Pancreas (tissue), 10 donors: Measurements from ENCODE around the gene ZNF628. TPM values are rescaled to one million over a fixed set of nuclear protein-coding genes. Genes with fewer than 3 reads are reported as not detected.

Experiments
- ATAC-seq, 4 donors: fragments of 200-7000 bp; cut with Tn5 transposase; one replicate each; pipeline versions ENCODE4 v1.8.0 to v1.9.1; 2020; ENCODE audit warnings: mild to moderate bottlenecking in 4 of 4, moderate library complexity in 4 of 4
- DNase-seq, 6 donors: peaks; one replicate each; pipeline ENCODE4 v3.0.0-alpha.2; 2020
- FAIRE-seq: peaks from 2 replicates; lab custom pipeline; 2012; peaks lifted over from hg19 to GRCh38; lab: Jason Lieb, UNC
- H3K27ac ChIP-seq, 4 donors: fragments of 200-600 bp; sonication (generic); 1 replicate in 3 of 4; 2 replicates in 1 of 4; pipeline versions ENCODE4 v1.5.0 to v1.8.0; 2020
- H3K27me3 ChIP-seq, 4 donors: fragments of 200-600 bp; one replicate each; pipeline ENCODE4 v1.8.0; 2021
- H3K36me3 ChIP-seq, 3 donors: fragments of 200-600 bp; sonication (generic) in 1 of 3; one replicate each; pipeline versions ENCODE4 v1.5.0 to v1.8.0; 2020 to 2021
- H3K4me1 ChIP-seq, 3 donors: fragments of 200-600 bp; one replicate each; pipeline ENCODE4 v1.8.0; 2021
- H3K4me3 ChIP-seq, 4 donors: fragments of 200-600 bp; sonication (generic) in 2 of 4; one replicate each; pipeline versions ENCODE4 v1.5.0 to v1.8.0; 2020 to 2021
- H3K9me3 ChIP-seq, 4 donors: fragments of 200-600 bp; one replicate each; pipeline ENCODE4 v1.8.0; 2021
- WGBS, 2 donors: extraction: QIAGEN DNeasy Blood & Tissue Kit; methylation state at CpG; one replicate each; pipeline ENCODE4 v1.1.7; 2013; 5-methylcytosine and 5-hydroxymethylcytosine counted together
- intact Hi-C, 3 donors: fragments of 100-400 bp; cut with DNase I; formaldehyde crosslinking; loops; one replicate each; pipeline versions ENCODE4 v1.11.1 to v1.14.2; 2022
- polyA plus RNA-seq, 2 donors: library from polyadenylated mRNA; stranded (reverse); fragments of 200-250 nt; gene quantifications; one replicate each; pipeline ENCODE4 v1.2.3, GENCODE V29; 2013
- total RNA-seq, 6 donors: library from RNA; stranded (reverse); fragmentation: NEBNext Ultra II Directional in 4 of 6; extraction: Animal tissue kit (Norgen Biotek cat#: 25700) in 4 of 6; gene quantifications; one replicate each; pipeline versions ENCODE4 v1.2.1 to v1.2.4, GENCODE V29; 2021 to 2023
- TF ChIP-seq, protein P1 (sequence below), 4 donors: fragments of 200-600 bp; sonication (generic) in 3 of 4; IDR thresholded peaks; one replicate each; pipeline versions ENCODE4 v1.5.0 to v1.8.0; 2021; ENCODE audit warnings: antibody characterized with exemption in 4 of 4
- donor health status: healthy with polysubstance abuse.
- donor health status: DM: no; HTN: no; CAD: no; lungs with moderate emphysema.
- donor health status: DM: no; HTN: no; CAD: no.
- donor health status: control.
- donor health status: control.
- donor health status: Bipolar disorder and iron deficiency.
- donor health status: DM: yes; HTN: yes; CAD: no.
- donor health status: DM: no; HTN: no; CAD: no.
- donor health status: DM: no; HTN: no; CAD: no.
- donor health status: DM: yes; HTN: yes; CAD: no.

The ZNF628 gene
- total and polyA plus RNA-seq, 8 donors = 2.6 to 7.8 (median 4.1) TPM

DNA sequence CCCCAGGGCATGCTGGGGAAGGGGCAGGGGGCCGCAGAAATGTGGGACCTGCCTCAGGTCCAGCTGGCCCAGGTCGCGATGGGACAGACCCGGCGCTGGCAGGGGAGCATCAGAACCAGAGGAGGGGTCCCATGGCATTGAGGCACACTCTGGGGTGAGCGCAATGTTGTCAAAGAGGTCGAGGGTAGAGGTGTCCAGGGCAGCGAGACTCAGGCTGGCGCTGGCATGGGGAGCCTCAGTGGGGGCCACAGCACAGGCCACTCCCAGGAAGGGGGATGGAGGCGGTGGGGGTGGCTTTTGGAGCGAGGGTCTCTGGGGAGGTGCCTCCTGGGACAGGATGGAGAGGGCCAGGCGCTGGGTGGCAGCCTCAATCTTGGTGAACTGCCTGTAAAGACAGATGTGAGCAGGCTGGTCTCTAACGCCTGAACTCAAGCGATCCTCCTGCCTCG is 12.8 kb upstream of the ZNF628 start:
- no peak for FAIRE-seq
- DNase-seq = peak in 1 of 6 donors; percentile 70

DNA sequence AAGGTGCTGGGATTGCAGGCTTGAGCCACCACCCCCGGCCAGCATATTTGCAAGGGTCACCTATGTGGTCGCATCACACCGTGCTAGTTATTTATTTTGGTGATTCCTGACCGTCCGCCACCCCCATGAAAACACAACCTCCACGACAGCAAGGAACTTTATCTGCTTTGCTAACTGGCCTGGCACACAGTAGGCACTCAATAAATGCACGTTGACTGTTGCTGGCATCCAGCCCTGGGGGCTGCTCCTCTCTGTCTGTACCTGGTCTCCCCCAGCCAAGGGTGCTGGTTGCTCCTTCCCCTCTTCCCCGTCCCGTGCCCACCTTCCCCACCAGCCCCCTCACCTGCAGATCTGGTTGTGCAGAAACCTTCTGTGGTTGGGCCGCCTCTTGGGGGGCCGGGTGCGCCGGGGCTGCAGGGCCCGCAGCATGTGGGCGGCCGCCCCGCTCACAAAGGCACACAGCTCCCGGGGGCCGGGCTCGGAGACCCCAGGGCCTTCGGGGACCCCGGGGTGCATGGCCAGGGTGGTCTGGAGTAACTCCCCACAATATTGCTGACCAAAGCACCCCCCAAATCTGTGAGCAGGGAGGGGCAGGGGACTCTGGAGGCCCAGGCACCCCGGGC is 12.3 kb upstream of the ZNF628 start:
- ATAC-seq (no peak), DNase-seq (peak in 2 of 6 donors; percentile 13 to 74), FAIRE-seq (no peak)
- Histone ChIP-seq H3K27me3 (no peaks in the 10 kb centered on the region), H3K4me1 (peaks cover 0 to 7% (median 5%) of the 10 kb centered on the region in 3 donors), H3K9me3 (no peaks in the 10 kb centered on the region), H3K27ac (no peak overlapping the region), H3K4me3 (no peak overlapping the region), H3K36me3 (no peaks in the 10 kb centered on the region)
- intact Hi-C loops = loop anchor here in 1 of 3 donors (2.0 kb wide), 1 partner anchor 41 kb away; no protein-coding TSS in a partner anchor
- WGBS, 2 donors = 63 to 66% methylated on average over 23 of the region's 23 CpGs
- TF ChIP-seq, protein P1, sequence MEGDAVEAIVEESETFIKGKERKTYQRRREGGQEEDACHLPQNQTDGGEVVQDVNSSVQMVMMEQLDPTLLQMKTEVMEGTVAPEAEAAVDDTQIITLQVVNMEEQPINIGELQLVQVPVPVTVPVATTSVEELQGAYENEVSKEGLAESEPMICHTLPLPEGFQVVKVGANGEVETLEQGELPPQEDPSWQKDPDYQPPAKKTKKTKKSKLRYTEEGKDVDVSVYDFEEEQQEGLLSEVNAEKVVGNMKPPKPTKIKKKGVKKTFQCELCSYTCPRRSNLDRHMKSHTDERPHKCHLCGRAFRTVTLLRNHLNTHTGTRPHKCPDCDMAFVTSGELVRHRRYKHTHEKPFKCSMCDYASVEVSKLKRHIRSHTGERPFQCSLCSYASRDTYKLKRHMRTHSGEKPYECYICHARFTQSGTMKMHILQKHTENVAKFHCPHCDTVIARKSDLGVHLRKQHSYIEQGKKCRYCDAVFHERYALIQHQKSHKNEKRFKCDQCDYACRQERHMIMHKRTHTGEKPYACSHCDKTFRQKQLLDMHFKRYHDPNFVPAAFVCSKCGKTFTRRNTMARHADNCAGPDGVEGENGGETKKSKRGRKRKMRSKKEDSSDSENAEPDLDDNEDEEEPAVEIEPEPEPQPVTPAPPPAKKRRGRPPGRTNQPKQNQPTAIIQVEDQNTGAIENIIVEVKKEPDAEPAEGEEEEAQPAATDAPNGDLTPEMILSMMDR (IDR thresholded peaks at IDR 0.05) = no peak

More for the DNA sequence above, 12.8 kb upstream of the ZNF628 start:
- 69 to 76% methylated on average over 15 of the region's 15 CpGs for WGBS, 2 donors
- H3K36me3 ChIP-seq = no peaks in the 10 kb centered on the region
- no peak overlapping the region for H3K4me3 ChIP-seq
- intact Hi-C loops = loop anchor here in 1 of 3 donors (2.0 kb wide), 1 partner anchor 41 kb away; no protein-coding TSS in a partner anchor
- no peak overlapping the region for H3K27ac ChIP-seq
- ATAC-seq = no peak
- TF ChIP-seq, protein P1 (IDR thresholded peaks at IDR 0.05) = no peak
- no peaks in the 10 kb centered on the region for H3K9me3 ChIP-seq
- peaks cover 0 to 7% (median 5%) of the 10 kb centered on the region in 3 donors for H3K4me1 ChIP-seq
- no peaks in the 10 kb centered on the region for H3K27me3 ChIP-seq

DNA sequence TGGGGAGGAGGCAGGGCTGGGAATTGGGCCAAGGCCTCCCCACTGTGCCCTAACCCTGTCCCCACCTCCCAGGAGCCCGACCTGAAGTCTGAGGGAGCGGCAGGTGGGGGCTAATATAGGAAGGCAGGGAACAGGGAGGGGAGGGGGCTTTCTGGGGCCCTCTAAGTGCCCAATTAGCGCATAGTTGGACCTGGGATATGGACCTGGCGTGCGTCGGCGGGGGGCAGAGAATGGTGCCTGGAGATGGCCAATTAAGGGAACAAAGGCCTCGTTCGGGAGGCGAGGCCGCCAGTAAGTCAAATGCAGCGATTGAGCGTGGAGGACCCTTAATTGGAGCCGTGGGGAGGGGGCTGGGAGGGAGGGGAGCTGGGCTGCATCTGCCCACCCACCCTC is 11.8 kb upstream of the ZNF628 start, which contains the start of gene C19orf85:
TSS of gene C19orf85 (minus strand) at position 90 of the 393 bp plus-strand sequence. CDS start 197 bp downstream, outside the sequence.
- intact Hi-C loops = loop anchor here in 1 of 3 donors (2.0 kb wide), 1 partner anchor 40 kb away; no protein-coding TSS in a partner anchor
- Histone ChIP-seq H3K27ac (no peak within 1 kb of the TSS), H3K36me3 (no peaks in the 10 kb centered on the region), H3K4me1 (peaks cover 0 to 7% (median 5%) of the 10 kb centered on the region in 3 donors), H3K27me3 (no peaks in the 10 kb centered on the region), H3K9me3 (no peaks in the 10 kb centered on the region), H3K4me3 (no peak within 1 kb of the TSS)
- TF ChIP-seq, protein P1 (IDR thresholded peaks at IDR 0.05) = no peak
- FAIRE-seq (no peak), ATAC-seq (no peak), DNase-seq (peak in 1 of 6 donors; percentile 13)
- 69 to 78% methylated on average over 14 of the region's 14 CpGs for WGBS, 2 donors

DNA sequence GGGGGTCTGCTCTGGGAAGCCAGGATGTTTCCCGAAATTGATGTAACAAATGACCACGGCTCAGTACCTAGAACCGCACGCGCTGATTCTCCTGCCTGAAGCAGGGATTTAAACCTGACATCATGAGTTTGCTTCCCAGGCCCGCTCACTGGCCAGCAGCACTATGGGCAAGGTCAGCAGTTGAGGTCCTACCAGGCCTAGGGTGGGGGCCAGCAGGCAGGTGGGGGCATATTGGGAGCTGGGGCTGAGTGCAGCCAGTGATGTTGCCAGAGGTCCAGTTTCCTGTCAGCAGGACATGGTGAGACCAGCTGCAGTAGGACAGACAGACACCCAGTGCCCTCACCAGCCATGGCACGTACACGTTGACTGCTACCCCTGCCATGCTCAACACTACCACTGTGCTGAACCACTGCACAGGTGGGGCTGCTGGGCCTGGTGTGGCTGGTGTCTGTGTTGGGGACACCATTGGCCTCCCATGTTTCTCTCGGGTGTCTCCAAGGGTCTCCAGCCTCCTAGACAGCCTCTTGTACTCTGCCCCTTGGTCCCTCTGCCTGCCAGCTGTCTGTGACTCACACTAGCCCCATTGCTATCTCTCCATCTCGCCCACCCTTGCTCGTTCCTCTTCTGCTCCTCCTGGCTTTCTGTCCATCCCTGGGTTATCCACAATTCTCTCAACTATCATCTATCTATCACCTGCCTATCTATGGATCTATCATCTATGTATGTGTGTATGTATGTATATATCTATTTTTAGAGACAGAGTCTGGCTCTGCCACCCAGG is 10.8 kb upstream of the ZNF628 start:
- TF ChIP-seq, protein P1 (IDR thresholded peaks at IDR 0.05) = no peak
- WGBS, 2 donors = 79 to 81% methylated on average over 11 of the region's 11 CpGs
- Histone ChIP-seq H3K27ac (no peak overlapping the region), H3K9me3 (no peaks in the 10 kb centered on the region), H3K27me3 (no peaks in the 10 kb centered on the region), H3K36me3 (no peaks in the 10 kb centered on the region), H3K4me3 (no peak overlapping the region), H3K4me1 (peaks cover 0 to 5% (median 2%) of the 10 kb centered on the region in 3 donors)
- ATAC-seq = no peak
- intact Hi-C loops = loop anchor here in 1 of 3 donors (2.0 kb wide), 1 partner anchor 39 kb away; no protein-coding TSS in a partner anchor
- FAIRE-seq = no peak
- peak in 2 of 6 donors; percentile 13 to 66 for DNase-seq
